Gastrocnemius medialis (tissue), 4 donors: ENCODE measurements around the gene RSU1. TPM values are rescaled to one million over a fixed set of nuclear protein-coding genes. Genes with fewer than 3 reads are reported as not detected.

Experiments
- ATAC-seq, 2 donors: fragments of 150-250 bp; one replicate each; pipeline ENCODE4 v1.9.1; 2016
- DNase-seq, 2 donors: peaks; one replicate each; pipeline ENCODE4 v3.0.0-alpha.2; 2019
- H3K27ac ChIP-seq, 4 donors: fragments of 200-600 bp; sonication (generic); 1 replicate in 1 of 4; 2 replicates in 3 of 4; pipeline ENCODE4 v1.5.1; 2016 to 2018; ENCODE audit warnings: mild to moderate bottlenecking in 2 of 4, moderate library complexity in 1 of 4
- H3K27me3 ChIP-seq, 3 donors: fragments of 200-600 bp; sonication (generic) in 2 of 3; 1 replicate in 1 of 3; 2 replicates in 2 of 3; pipeline versions ENCODE4 v1.5.1 to v1.6.0; 2016 to 2019; ENCODE audit warnings: mild to moderate bottlenecking in 1 of 3, moderate library complexity in 1 of 3
- H3K36me3 ChIP-seq, 2 donors: fragments of 200-600 bp; sonication (generic) in 1 of 2; one replicate each; pipeline ENCODE4 v1.5.1; 2017 to 2018
- H3K4me1 ChIP-seq, 2 donors: fragments of 200-600 bp; sonication (generic) in 1 of 2; one replicate each; pipeline ENCODE4 v1.5.1; 2016 to 2017; ENCODE audit warnings: mild to moderate bottlenecking in 2 of 2
- H3K4me3 ChIP-seq, 4 donors: fragments of 200-600 bp; sonication (generic) in 3 of 4; 1 replicate in 1 of 4; 2 replicates in 3 of 4; pipeline ENCODE4 v1.5.1; 2016 to 2019; ENCODE audit warnings: mild to moderate bottlenecking in 2 of 4
- H3K9me3 ChIP-seq, 3 donors: fragments of 200-600 bp; sonication (generic) in 2 of 3; 1 replicate in 1 of 3; 2 replicates in 2 of 3; pipeline ENCODE4 v1.5.1; 2016 to 2019
- POLR2A ChIP-seq, 2 donors: fragments of 450-650 bp; IDR thresholded peaks; one replicate each; pipeline ENCODE4 v1.6.1; 2017; ENCODE audit warnings: antibody characterized with exemption in 2 of 2, mild to moderate bottlenecking in 2 of 2, moderate library complexity in 2 of 2
- in situ Hi-C, 4 donors: fragments of 200-750 bp; cut with MboI; loops; one replicate each; pipeline versions ENCODE4 v1.15.0 to v1.8.0; 2017; ENCODE audit warnings: low sequenced_read_pairs in 4 of 4
- intact Hi-C: fragments of 100-400 bp; cut with DNase I; formaldehyde crosslinking; loops from one replicate; pipeline ENCODE4 v1.15.1; 2023; ENCODE audit warnings: low total_unique reads
- total RNA-seq, 4 donors: library from RNA; depleted of rRNA; stranded (reverse); fragments of >200 nt; gene quantifications; one replicate each; pipeline versions ENCODE4 v1.1.0 to v1.2.3, GENCODE V29; 2016
- TF ChIP-seq, protein P1 (sequence below), 5 experiments: fragments of 450-650 bp in 3 of 5; fragments of 200-600 bp in 2 of 5; sonication (generic) in 2 of 5; IDR thresholded peaks in 4 of 5; conservative IDR thresholded peaks in 1 of 5; 1 replicate in 4 of 5; 2 replicates in 1 of 5; pipeline ENCODE4 v1.5.1; 2016 to 2019; ENCODE audit warnings: antibody characterized with exemption in 5 of 5, mild to moderate bottlenecking in 3 of 5, moderate library complexity in 3 of 5

RSU1 gene
- 10 to 100 TPM; 24.2 to 32.8 (median 26.1) TPM for total RNA-seq

DNA sequence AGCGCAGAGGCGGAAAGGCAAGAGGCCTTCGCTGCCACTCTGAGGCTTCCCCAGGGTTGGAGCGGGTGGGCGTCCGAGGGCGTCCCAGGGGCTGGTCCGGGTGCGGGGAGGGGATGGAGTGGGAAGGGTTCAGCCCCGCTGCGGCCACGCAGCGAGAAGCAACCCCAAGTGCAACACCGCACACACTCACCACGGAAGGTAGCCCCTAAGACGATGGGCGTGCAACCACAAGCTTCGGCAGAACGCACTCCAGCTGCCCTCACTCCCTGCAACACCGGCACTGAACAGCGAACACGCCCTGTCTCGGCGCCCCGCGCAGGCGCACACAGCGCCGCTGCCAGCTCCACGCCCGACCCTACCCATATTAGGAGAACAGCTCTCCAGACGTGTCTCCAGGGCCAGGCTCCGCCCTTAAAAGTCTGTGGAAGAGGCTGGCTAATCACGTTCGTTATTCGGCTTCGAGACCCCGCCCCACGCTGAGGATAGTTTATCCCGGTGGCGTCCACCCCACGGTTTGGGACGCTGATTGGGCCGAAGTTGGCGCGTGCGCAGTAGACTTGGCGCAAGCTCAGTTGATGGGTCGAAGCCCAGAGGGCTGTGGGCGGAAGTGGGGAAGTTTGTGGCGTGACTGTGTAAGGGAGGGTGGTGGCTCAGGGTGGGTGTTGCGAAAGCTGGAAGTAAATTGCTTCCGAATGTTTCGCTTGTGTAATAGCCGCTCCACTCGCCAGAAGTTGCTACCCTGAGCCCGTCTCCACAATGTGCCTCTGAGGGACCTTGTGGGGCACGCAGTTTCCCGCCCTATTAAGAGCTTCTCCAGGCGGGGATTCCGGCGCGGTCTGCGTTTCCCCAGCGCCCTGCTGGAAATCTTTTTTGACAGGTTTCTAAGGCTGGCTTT lies at the start of gene RSU1:
Gene RSU1, minus strand, starts transcription at position 300 of the 895 bp plus-strand sequence. CDS start 343 bp downstream, outside the sequence.
- peak within 1 kb of the TSS; percentile 85 to 94 (median 90) for H3K27ac ChIP-seq
- no peaks in the 10 kb centered on the region for H3K9me3 ChIP-seq
- peak; percentile 98 to 99 for ATAC-seq
- intact Hi-C loops (loop anchor here (5.0 kb wide), 1 partner anchor 385 kb away; the partner anchor contains the start of gene TRDMT1), in situ Hi-C loops (loop anchor here in 3 of 4 donors (25.0 kb wide), 3 partner anchors 380 to 1845 kb away; partner anchors contain the start of genes ARL5B (in 1 of the 3), NMT2 (in 1 of the 3), NSUN6 (in 1 of the 3) and PTER (in 1 of the 3))
- no peaks in the 10 kb centered on the region for H3K27me3 ChIP-seq
- no peaks in the 10 kb centered on the region for H3K36me3 ChIP-seq
- peak; percentile 100 for DNase-seq
- TF ChIP-seq, protein P1, sequence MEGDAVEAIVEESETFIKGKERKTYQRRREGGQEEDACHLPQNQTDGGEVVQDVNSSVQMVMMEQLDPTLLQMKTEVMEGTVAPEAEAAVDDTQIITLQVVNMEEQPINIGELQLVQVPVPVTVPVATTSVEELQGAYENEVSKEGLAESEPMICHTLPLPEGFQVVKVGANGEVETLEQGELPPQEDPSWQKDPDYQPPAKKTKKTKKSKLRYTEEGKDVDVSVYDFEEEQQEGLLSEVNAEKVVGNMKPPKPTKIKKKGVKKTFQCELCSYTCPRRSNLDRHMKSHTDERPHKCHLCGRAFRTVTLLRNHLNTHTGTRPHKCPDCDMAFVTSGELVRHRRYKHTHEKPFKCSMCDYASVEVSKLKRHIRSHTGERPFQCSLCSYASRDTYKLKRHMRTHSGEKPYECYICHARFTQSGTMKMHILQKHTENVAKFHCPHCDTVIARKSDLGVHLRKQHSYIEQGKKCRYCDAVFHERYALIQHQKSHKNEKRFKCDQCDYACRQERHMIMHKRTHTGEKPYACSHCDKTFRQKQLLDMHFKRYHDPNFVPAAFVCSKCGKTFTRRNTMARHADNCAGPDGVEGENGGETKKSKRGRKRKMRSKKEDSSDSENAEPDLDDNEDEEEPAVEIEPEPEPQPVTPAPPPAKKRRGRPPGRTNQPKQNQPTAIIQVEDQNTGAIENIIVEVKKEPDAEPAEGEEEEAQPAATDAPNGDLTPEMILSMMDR (IDR thresholded peaks at IDR 0.05 in 4 of 5, conservative IDR thresholded peaks at IDR 0.05 in 1 of 5), result no peak
- TF ChIP-seq POLR2A (IDR thresholded peaks at IDR 0.05), result peak; percentile 59 to 69
- H3K4me1 ChIP-seq, result peaks cover 18 to 20% of the 10 kb centered on the region in 2 donors
- peak within 1 kb of the TSS; percentile 70 to 91 (median 77) for H3K4me3 ChIP-seq

- H3K4me1 ChIP-seq, result no peaks in the 10 kb centered on the region
- ATAC-seq (no peak), DNase-seq (no peak)
- intact Hi-C loops, result no loop called here
- H3K9me3 ChIP-seq, result no peaks in the 10 kb centered on the region
- in situ Hi-C loops, result no loop called here
- no peak overlapping the region for H3K27ac ChIP-seq
- H3K36me3 ChIP-seq, result no peaks in the 10 kb centered on the region
- no peak overlapping the region for H3K4me3 ChIP-seq
- no peaks in the 10 kb centered on the region for H3K27me3 ChIP-seq
- no peak for TF ChIP-seq POLR2A (IDR thresholded peaks at IDR 0.05)
- TF ChIP-seq, protein P1 (IDR thresholded peaks at IDR 0.05 in 4 of 5, conservative IDR thresholded peaks at IDR 0.05 in 1 of 5), result no peak
Measured at GRCh38 chr10:16866541-16867275, 49.5 kb upstream of the RSU1 start.

- H3K36me3 ChIP-seq, result no peaks in the 10 kb centered on the region
- no peaks in the 10 kb centered on the region for H3K4me1 ChIP-seq
- in situ Hi-C loops, result no loop called here
Measured at GRCh38 chr10:16865766-16866165, 48.5 kb upstream of the RSU1 start.

GRCh38 chr10:16863766-16864165 lies 46.5 kb upstream of the RSU1 start:
- Histone ChIP-seq H3K36me3 (no peaks in the 10 kb centered on the region), H3K9me3 (no peaks in the 10 kb centered on the region), H3K4me3 (no peak overlapping the region), H3K4me1 (no peaks in the 10 kb centered on the region), H3K27ac (no peak overlapping the region), H3K27me3 (no peaks in the 10 kb centered on the region)
- no peak for DNase-seq
- TF ChIP-seq, protein P1 (IDR thresholded peaks at IDR 0.05 in 4 of 5, conservative IDR thresholded peaks at IDR 0.05 in 1 of 5), result no peak
- no peak for TF ChIP-seq POLR2A (IDR thresholded peaks at IDR 0.05)
- in situ Hi-C loops (no loop called here), intact Hi-C loops (no loop called here)
- no peak for ATAC-seq

More at GRCh38 chr10:16865766-16866165, 48.5 kb upstream of the RSU1 start:
- Histone ChIP-seq H3K9me3 (no peaks in the 10 kb centered on the region), H3K4me3 (no peak overlapping the region), H3K27ac (no peak overlapping the region), H3K27me3 (no peaks in the 10 kb centered on the region)
- ATAC-seq (no peak), DNase-seq (no peak)
- intact Hi-C loops, result no loop called here
- TF ChIP-seq, protein P1 (IDR thresholded peaks at IDR 0.05 in 4 of 5, conservative IDR thresholded peaks at IDR 0.05 in 1 of 5), result no peak
